ENCODE data around the gene YTHDF2. TPM values are rescaled to one million over a fixed set of nuclear protein-coding genes. Genes with fewer than 3 reads are reported as not detected.
"Not testable (repeated sequence)": the region's sequence is repeated elsewhere in the genome, so short reads cannot be mapped to it uniquely, and the experiment has no call there.

YTHDF2 gene
- total RNA-seq, 1 donor from 2014 or later = 89.7 TPM

GRCh38 chr1:28758420-28758819, 21.7 kb downstream of the YTHDF2 start:
- no peak for DNase-seq (ENCODE audit: low spot score in 2 of 2)
- FAIRE-seq = no peak

GRCh38 chr1:28759257-28759656, 22.5 kb downstream of the YTHDF2 start:
- DNase-seq (ENCODE audit: low spot score in 2 of 2) (no peak), FAIRE-seq (no peak)

- DNase-seq (ENCODE audit: low spot score in 2 of 2) = no peak
- FAIRE-seq = no peak
Observed at GRCh38 chr1:28761189-28761588, 24.4 kb downstream of the YTHDF2 start.

- no peak for FAIRE-seq
Observed at GRCh38 chr1:28766532-28767183, 29.9 kb downstream of the YTHDF2 start.

GRCh38 chr1:28770601-28771165, 33.9 kb downstream of the YTHDF2 start:
- DNase-seq (ENCODE audit: low spot score in 2 of 2) (no peak), FAIRE-seq (no peak)

More at GRCh38 chr1:28766532-28767183, 29.9 kb downstream of the YTHDF2 start:
- DNase-seq (ENCODE audit: low spot score in 2 of 2) = no peak

GRCh38 chr1:28771921-28772320, 35.2 kb downstream of the YTHDF2 start:
- not testable (repeated sequence) for DNase-seq (ENCODE audit: low spot score in 2 of 2); FAIRE-seq

GRCh38 chr1:28773105-28773504, 36.4 kb downstream of the YTHDF2 start:
- FAIRE-seq (no peak), DNase-seq (ENCODE audit: low spot score in 2 of 2) (no peak)

- no peak for FAIRE-seq
- DNase-seq (ENCODE audit: low spot score in 2 of 2) = peak; percentile 48 to 78
Observed at GRCh38 chr1:28775121-28775942, 38.6 kb downstream of the YTHDF2 start.

GRCh38 chr1:28776341-28776740, 39.6 kb downstream of the YTHDF2 start:
- FAIRE-seq = no peak
- no peak for DNase-seq (ENCODE audit: low spot score in 2 of 2)

GRCh38 chr1:28778021-28778420, 41.3 kb downstream of the YTHDF2 start:
- FAIRE-seq = no peak
- no peak for DNase-seq (ENCODE audit: low spot score in 2 of 2)

GRCh38 chr1:28779751-28780408, 43.1 kb downstream of the YTHDF2 start:
- FAIRE-seq (no peak), DNase-seq (ENCODE audit: low spot score in 2 of 2) (no peak)

- FAIRE-seq (no peak), DNase-seq (ENCODE audit: low spot score in 2 of 2) (no peak)
Observed at GRCh38 chr1:28781305-28781704, 44.6 kb downstream of the YTHDF2 start.

GRCh38 chr1:28782011-28782410, 45.3 kb downstream of the YTHDF2 start:
- FAIRE-seq (no peak), DNase-seq (ENCODE audit: low spot score in 2 of 2) (no peak)

GRCh38 chr1:28783363-28783762, 46.6 kb downstream of the YTHDF2 start:
- DNase-seq (ENCODE audit: low spot score in 2 of 2) = no peak
- no peak for FAIRE-seq

GRCh38 chr1:28789412-28789811, 52.7 kb downstream of the YTHDF2 start:
- FAIRE-seq (no peak), DNase-seq (ENCODE audit: low spot score in 2 of 2) (no peak)

- DNase-seq (ENCODE audit: low spot score in 2 of 2) (no peak), FAIRE-seq (no peak)
Observed at GRCh38 chr1:28789816-28790215, 53.1 kb downstream of the YTHDF2 start.

- FAIRE-seq (no peak), DNase-seq (ENCODE audit: low spot score in 2 of 2) (no peak)
Observed at GRCh38 chr1:28790377-28791035, 53.8 kb downstream of the YTHDF2 start.

GRCh38 chr1:28791929-28792328, 55.2 kb downstream of the YTHDF2 start:
- not testable (repeated sequence) for FAIRE-seq

GRCh38 chr1:28792644-28793121, 55.9 kb downstream of the YTHDF2 start:
- FAIRE-seq (no peak), DNase-seq (ENCODE audit: low spot score in 2 of 2) (no peak)

More at GRCh38 chr1:28791929-28792328, 55.2 kb downstream of the YTHDF2 start:
- not testable (repeated sequence) for DNase-seq (ENCODE audit: low spot score in 2 of 2)

GRCh38 chr1:28794582-28794981, 57.8 kb downstream of the YTHDF2 start:
- FAIRE-seq; DNase-seq (ENCODE audit: low spot score in 2 of 2): not testable (repeated sequence)
